Upper lobe of right lung (tissue), 1 donor: ENCODE measurements around the gene TRUB2. TPM values are rescaled to one million over a fixed set of nuclear protein-coding genes. Genes with fewer than 3 reads are reported as not detected.

Source experiments
- ATAC-seq: fragments of 200-7000 bp; cut with Tn5 transposase; one replicate; pipeline ENCODE4 v1.9.1; 2020; ENCODE audit warnings: mild to moderate bottlenecking, moderate library complexity
- DNase-seq: peaks from one replicate; pipeline ENCODE4 v3.0.0-alpha.2; 2020
- H3K27ac ChIP-seq: fragments of 200-600 bp; one replicate; pipeline ENCODE4 v1.8.0; 2022
- H3K27me3 ChIP-seq: fragments of 200-600 bp; one replicate; pipeline ENCODE4 v1.8.0; 2022; ENCODE audit warnings: mild to moderate bottlenecking
- H3K36me3 ChIP-seq: fragments of 200-600 bp; one replicate; pipeline ENCODE4 v1.8.0; 2022
- H3K4me1 ChIP-seq: fragments of 200-600 bp; one replicate; pipeline ENCODE4 v1.8.0; 2022
- H3K4me3 ChIP-seq: fragments of 200-600 bp; one replicate; pipeline ENCODE4 v1.8.0; 2022; ENCODE audit warnings: mild to moderate bottlenecking
- H3K9me3 ChIP-seq: fragments of 200-600 bp; one replicate; pipeline ENCODE4 v1.8.0; 2022
- CTCF ChIP-seq: fragments of 200-600 bp; IDR thresholded peaks from one replicate; pipeline ENCODE4 v1.8.0; 2022; ENCODE audit warnings: antibody characterized with exemption
- intact Hi-C: fragments of 100-400 bp; cut with DNase I; formaldehyde crosslinking; loops from one replicate; pipeline ENCODE4 v1.11.0; 2022
- total RNA-seq: library from RNA; stranded (reverse); fragmentation: NEBNext Ultra II Directional; extraction: Animal tissue kit (Norgen Biotek cat#: 25700); gene quantifications from one replicate; pipeline ENCODE4 v1.2.1, GENCODE V29; 2021
- donor health status: DM: no; HTN: yes; CAD: no; lungs with severe emphysema.

TRUB2 gene
- total RNA-seq, 1 donor from 2014 or later, result 19.1 TPM

DNA sequence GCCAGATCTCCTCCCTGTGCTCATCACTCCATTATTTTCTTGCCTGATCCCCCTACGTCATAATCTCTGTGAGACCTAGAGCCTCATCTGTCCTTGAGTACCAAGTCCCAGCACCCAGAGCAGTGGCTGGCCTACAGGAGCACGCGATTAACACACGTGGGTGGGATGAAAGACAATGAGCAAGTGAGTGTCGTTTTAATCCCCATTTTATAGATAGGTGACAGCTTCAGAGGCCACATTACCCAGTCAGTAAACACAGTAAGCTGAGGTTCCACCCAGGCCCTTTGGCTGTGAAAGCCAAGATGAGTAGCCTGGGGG lies 17.3 kb downstream of the TRUB2 start:
- TF ChIP-seq CTCF, result no peak
- intact Hi-C loops, result no loop called here
- no peaks in the 10 kb centered on the region for H3K27me3 ChIP-seq
- no peak for ATAC-seq
- no peak overlapping the region for H3K4me3 ChIP-seq
- H3K36me3 ChIP-seq, result peaks cover 16% of the 10 kb centered on the region
- no peaks in the 10 kb centered on the region for H3K4me1 ChIP-seq
- DNase-seq, result no peak
- no peaks in the 10 kb centered on the region for H3K9me3 ChIP-seq
- no peak overlapping the region for H3K27ac ChIP-seq

- no peaks in the 10 kb centered on the region for H3K27me3 ChIP-seq
- H3K4me3 ChIP-seq, result no peak overlapping the region
- ATAC-seq, result no peak
Observed at GRCh38 chr9:128304136-128304970, 17.9 kb downstream of the TRUB2 start.

GRCh38 chr9:128298535-128299482 lies 23.4 kb downstream of the TRUB2 start:
- no peak for TF ChIP-seq CTCF
- intact Hi-C loops, result loop anchor here (10.0 kb wide), 1 partner anchor 46 kb away; the partner anchor contains the start of gene SLC27A4
- DNase-seq, result no peak

More at GRCh38 chr9:128304136-128304970, 17.9 kb downstream of the TRUB2 start:
- no peak for DNase-seq
- Histone ChIP-seq H3K4me1 (no peaks in the 10 kb centered on the region), H3K9me3 (no peaks in the 10 kb centered on the region), H3K27ac (no peak overlapping the region), H3K36me3 (peaks cover 10% of the 10 kb centered on the region)
- no peak for TF ChIP-seq CTCF
- intact Hi-C loops, result no loop called here

GRCh38 chr9:128297221-128297773 lies 24.9 kb downstream of the TRUB2 start:
- no peaks in the 10 kb centered on the region for H3K9me3 ChIP-seq
- H3K27ac ChIP-seq, result no peak overlapping the region
- DNase-seq (no peak), ATAC-seq (no peak)
- intact Hi-C loops, result loop anchor here (10.0 kb wide), 1 partner anchor 48 kb away; the partner anchor contains the start of gene SLC27A4
- H3K36me3 ChIP-seq, result no peaks in the 10 kb centered on the region
- no peak for TF ChIP-seq CTCF
- H3K4me3 ChIP-seq, result no peak overlapping the region
- H3K4me1 ChIP-seq, result peaks cover 6% of the 10 kb centered on the region
- H3K27me3 ChIP-seq, result no peaks in the 10 kb centered on the region

More at GRCh38 chr9:128298535-128299482, 23.4 kb downstream of the TRUB2 start:
- no peak overlapping the region for H3K27ac ChIP-seq
- H3K4me3 ChIP-seq, result no peak overlapping the region
- ATAC-seq, result no peak
- H3K9me3 ChIP-seq, result no peaks in the 10 kb centered on the region
- no peaks in the 10 kb centered on the region for H3K27me3 ChIP-seq
- peaks cover 6% of the 10 kb centered on the region for H3K4me1 ChIP-seq
- no peaks in the 10 kb centered on the region for H3K36me3 ChIP-seq

GRCh38 chr9:128296340-128297220 lies 25.7 kb downstream of the TRUB2 start:
- Histone ChIP-seq H3K27ac (no peak overlapping the region), H3K36me3 (no peaks in the 10 kb centered on the region), H3K4me1 (peaks cover 6% of the 10 kb centered on the region), H3K27me3 (no peaks in the 10 kb centered on the region), H3K9me3 (no peaks in the 10 kb centered on the region), H3K4me3 (no peak overlapping the region)
- intact Hi-C loops, result loop anchor here (10.0 kb wide), 1 partner anchor 48 kb away; the partner anchor contains the start of gene SLC27A4
- TF ChIP-seq CTCF, result no peak
- no peak for DNase-seq
- ATAC-seq, result no peak
